RWPE2 (cell line): Measurements from ENCODE around the gene ATXN7L1.

Source experiments
- ATAC-seq: fragments of 200-7000 bp; cut with Tn5 transposase; 3 replicates; pipeline ENCODE4 v1.9.1; 2021; ENCODE audit warnings: low read depth
- DNase-seq: peaks from one replicate; pipeline ENCODE4 v3.0.0-alpha.2; 2020; ENCODE audit warnings: low spot score
- H3K27ac ChIP-seq: fragments of 450-650 bp; 2 replicates; pipeline ENCODE4 v1.5.1; 2017; ENCODE audit warnings: mild to moderate bottlenecking; ENCODE audit not compliant: poor library complexity, severe bottlenecking
- H3K27me3 ChIP-seq: fragments of 250-450 bp; sonication (Bioruptor Pico); 2 replicates; pipeline ENCODE4 v1.5.1; 2021; ENCODE audit warnings: mild to moderate bottlenecking, moderate library complexity; ENCODE audit not compliant: insufficient read depth, poor library complexity, severe bottlenecking
- H3K36me3 ChIP-seq: fragments of 250-450 bp; sonication (Bioruptor Pico); 2 replicates; pipeline ENCODE4 v1.5.1; 2020; ENCODE audit warnings: low read depth, mild to moderate bottlenecking, moderate library complexity
- H3K4me1 ChIP-seq: fragments of 250-450 bp; sonication (Bioruptor Pico); 2 replicates; pipeline ENCODE4 v1.5.1; 2021; ENCODE audit warnings: mild to moderate bottlenecking, moderate library complexity; ENCODE audit not compliant: insufficient read depth, poor library complexity, severe bottlenecking
- H3K4me3 ChIP-seq: fragments of 250-450 bp; sonication (Bioruptor Pico); 2 replicates; pipeline ENCODE4 v1.5.1; 2021; ENCODE audit warnings: mild to moderate bottlenecking, moderate library complexity; ENCODE audit not compliant: severe bottlenecking
- H3K9me3 ChIP-seq: fragments of 250-450 bp; sonication (Bioruptor Pico); 2 replicates; pipeline ENCODE4 v1.5.1; 2021; ENCODE audit warnings: mild to moderate bottlenecking, moderate library complexity; ENCODE audit not compliant: severe bottlenecking
- TF ChIP-seq, protein P1 (sequence below): fragments of 450-650 bp; IDR thresholded peaks from one replicate; pipeline ENCODE4 v1.5.1; 2017; ENCODE audit warnings: mild to moderate bottlenecking, moderate library complexity; ENCODE audit not compliant: poor library complexity, severe bottlenecking

Gene ATXN7L1

DNA sequence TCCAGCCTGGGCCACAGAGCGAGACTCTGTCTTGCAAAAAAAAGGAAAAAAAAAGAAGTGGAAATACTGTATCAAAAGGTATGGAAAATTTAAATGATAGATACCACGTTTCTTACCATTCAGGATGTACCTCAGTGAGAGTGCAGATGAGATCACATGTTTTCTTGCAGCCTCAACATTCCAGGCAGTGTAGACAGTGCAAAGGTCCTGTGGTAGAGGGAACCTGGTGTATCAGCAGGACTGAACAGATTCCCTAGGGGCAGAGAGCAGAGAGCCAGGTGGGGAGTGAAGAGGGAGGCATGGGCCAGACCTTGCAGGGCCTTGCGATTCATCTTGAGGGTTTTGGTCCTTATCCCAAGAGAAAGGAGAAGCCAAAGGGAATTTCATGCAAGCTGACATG lies 17.7 kb upstream of the ATXN7L1 start:
- no peaks in the 10 kb centered on the region for H3K36me3 ChIP-seq
- no peak overlapping the region for H3K27ac ChIP-seq
- ATAC-seq (no peak), DNase-seq (no peak)
- no peak overlapping the region for H3K4me3 ChIP-seq
- no peaks in the 10 kb centered on the region for H3K27me3 ChIP-seq
- peaks cover 4% of the 10 kb centered on the region for H3K4me1 ChIP-seq
- no peaks in the 10 kb centered on the region for H3K9me3 ChIP-seq
- TF ChIP-seq, protein P1, sequence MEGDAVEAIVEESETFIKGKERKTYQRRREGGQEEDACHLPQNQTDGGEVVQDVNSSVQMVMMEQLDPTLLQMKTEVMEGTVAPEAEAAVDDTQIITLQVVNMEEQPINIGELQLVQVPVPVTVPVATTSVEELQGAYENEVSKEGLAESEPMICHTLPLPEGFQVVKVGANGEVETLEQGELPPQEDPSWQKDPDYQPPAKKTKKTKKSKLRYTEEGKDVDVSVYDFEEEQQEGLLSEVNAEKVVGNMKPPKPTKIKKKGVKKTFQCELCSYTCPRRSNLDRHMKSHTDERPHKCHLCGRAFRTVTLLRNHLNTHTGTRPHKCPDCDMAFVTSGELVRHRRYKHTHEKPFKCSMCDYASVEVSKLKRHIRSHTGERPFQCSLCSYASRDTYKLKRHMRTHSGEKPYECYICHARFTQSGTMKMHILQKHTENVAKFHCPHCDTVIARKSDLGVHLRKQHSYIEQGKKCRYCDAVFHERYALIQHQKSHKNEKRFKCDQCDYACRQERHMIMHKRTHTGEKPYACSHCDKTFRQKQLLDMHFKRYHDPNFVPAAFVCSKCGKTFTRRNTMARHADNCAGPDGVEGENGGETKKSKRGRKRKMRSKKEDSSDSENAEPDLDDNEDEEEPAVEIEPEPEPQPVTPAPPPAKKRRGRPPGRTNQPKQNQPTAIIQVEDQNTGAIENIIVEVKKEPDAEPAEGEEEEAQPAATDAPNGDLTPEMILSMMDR: no peak

DNA sequence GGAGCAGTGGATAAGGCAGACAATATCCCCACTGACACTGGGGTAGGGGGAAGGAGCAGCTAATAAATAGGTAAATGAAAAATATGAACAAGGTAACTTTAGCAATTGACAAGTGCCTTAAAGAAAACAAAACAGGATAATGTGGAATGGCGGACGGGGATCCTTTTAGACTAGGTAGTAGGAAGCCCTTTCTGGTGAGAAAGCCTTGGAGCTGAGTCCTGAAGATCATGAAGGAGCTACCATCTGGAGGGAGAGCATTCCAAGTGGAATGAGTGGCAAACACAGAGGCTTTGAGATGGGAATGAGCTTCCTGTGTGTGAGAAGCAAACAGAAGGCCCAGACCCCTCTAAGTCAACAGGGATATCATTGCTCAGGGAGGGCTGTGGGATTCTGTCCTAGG lies 16.0 kb upstream of the ATXN7L1 start:
- no peaks in the 10 kb centered on the region for H3K27me3 ChIP-seq
- H3K27ac ChIP-seq: no peak overlapping the region
- ATAC-seq (no peak), DNase-seq (no peak)
- H3K9me3 ChIP-seq: no peaks in the 10 kb centered on the region
- no peak overlapping the region for H3K4me3 ChIP-seq
- TF ChIP-seq, protein P1: no peak
- peaks cover 4% of the 10 kb centered on the region for H3K4me1 ChIP-seq
- H3K36me3 ChIP-seq: no peaks in the 10 kb centered on the region

DNA sequence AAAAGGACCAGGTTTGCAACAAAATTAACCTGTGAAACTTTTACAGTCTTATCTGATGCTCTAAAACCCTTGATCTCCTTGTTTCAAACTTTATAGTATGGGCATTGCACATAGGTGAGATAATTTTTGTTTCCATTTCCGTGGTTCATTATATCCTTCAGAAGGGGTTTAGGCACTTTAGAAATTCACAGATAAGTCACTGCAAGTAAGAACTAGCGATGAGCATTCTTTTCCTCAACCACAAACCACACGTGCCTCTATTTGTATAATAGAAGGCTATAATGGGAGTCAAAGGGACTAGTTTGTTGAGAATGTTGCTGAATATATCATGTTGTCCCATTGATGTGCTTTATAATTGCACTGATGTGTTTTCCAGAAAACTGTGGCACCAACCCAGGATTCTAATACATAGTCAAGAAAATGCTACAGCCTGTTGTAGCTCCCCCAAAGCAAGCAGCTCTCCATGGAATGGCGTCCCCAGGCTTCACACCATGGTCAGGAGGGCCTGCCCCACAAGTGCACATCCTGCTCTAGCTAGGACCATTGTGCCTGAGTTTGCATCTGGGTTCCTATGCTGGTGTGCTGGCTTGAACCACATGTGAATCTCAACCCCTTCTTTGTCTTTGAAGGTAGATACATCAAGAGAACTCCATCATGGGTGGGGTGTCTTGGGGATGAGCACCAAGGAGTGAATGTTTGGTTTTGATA lies 14.0 kb upstream of the ATXN7L1 start:
- Histone ChIP-seq H3K4me1 (peaks cover 4% of the 10 kb centered on the region), H3K27me3 (no peaks in the 10 kb centered on the region), H3K4me3 (no peak overlapping the region), H3K27ac (no peak overlapping the region), H3K36me3 (no peaks in the 10 kb centered on the region), H3K9me3 (no peaks in the 10 kb centered on the region)
- TF ChIP-seq, protein P1: no peak
- DNase-seq (no peak), ATAC-seq (no peak)

DNA sequence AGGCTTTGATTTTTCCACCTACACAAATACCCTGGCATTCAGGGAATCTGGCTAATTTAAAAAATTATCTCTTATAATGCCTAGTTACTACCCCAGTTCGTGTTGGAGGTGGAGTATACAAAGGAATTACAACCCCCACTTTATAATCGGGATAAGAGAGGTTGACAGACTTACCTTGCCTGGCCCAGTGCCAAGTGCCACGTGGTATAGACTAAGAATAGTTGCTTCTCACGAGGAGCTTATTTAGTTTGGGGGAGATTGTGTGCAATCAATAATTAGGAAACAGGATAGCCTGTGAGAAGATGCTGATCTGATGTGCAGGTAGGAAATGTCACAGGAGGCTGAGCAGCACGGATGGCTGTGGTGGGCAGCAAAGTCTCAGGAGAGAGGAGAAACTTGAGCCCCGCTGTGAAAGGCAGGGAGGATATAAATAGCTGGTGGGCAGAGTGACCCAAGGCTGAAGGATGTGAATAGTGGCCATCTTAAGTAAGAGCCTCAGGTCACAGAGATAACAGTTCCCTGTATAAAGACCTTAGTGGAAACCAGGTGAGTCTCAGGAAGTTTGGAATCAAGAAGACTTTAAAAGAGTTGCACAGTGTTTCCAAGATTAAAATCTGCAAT lies 11.3 kb upstream of the ATXN7L1 start:
- no peaks in the 10 kb centered on the region for H3K27me3 ChIP-seq
- no peak overlapping the region for H3K4me3 ChIP-seq
- DNase-seq: no peak
- ATAC-seq: no peak
- no peaks in the 10 kb centered on the region for H3K36me3 ChIP-seq
- H3K9me3 ChIP-seq: no peaks in the 10 kb centered on the region
- peaks cover 4% of the 10 kb centered on the region for H3K4me1 ChIP-seq
- TF ChIP-seq, protein P1: no peak
- no peak overlapping the region for H3K27ac ChIP-seq

DNA sequence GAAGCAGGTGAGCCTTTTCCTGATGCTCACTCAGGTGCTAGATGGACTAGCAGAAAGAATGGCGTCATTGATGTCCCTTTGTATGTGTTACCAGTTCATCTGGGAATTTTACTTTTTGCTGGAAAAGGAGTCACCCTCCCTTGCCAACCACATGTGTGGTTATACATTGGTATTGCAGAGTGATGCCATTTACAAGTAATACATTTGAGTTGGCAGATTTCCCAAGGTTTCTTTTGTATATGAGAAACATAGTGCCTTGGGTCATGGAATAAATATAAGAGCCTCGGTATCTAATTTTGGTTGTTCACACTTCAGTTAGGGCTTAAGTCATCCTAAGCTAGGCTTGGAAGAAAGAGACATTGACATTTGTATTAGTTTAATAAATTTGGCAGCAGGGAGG lies 10.4 kb upstream of the ATXN7L1 start:
- no peak for ATAC-seq
- Histone ChIP-seq H3K4me3 (no peak overlapping the region), H3K27me3 (no peaks in the 10 kb centered on the region), H3K27ac (no peak overlapping the region), H3K4me1 (peaks cover 4% of the 10 kb centered on the region), H3K9me3 (no peaks in the 10 kb centered on the region), H3K36me3 (no peaks in the 10 kb centered on the region)
- TF ChIP-seq, protein P1: no peak
- DNase-seq: no peak
